ENCODE data around the gene SMYD3. TPM values are rescaled to one million over a fixed set of nuclear protein-coding genes. Genes with fewer than 3 reads are reported as not detected.
"Not testable (repeated sequence)": the region's sequence is repeated elsewhere in the genome, so short reads cannot be mapped to it uniquely, and the experiment has no call there.

Gene SMYD3
- total RNA-seq, 1 experiment from 2014 or later = 44.5 TPM

GRCh38 chr1:245842106-245842505, 665.0 kb downstream of the SMYD3 start:
- no peak for DNase-seq (ENCODE audit: low spot score)

- no peak for DNase-seq (ENCODE audit: low spot score)
Measured at GRCh38 chr1:245840971-245841370, 666.1 kb downstream of the SMYD3 start.

- peak; percentile 38 for DNase-seq (ENCODE audit: low spot score)
Measured at GRCh38 chr1:245837718-245838117, 669.4 kb downstream of the SMYD3 start.

DNA sequence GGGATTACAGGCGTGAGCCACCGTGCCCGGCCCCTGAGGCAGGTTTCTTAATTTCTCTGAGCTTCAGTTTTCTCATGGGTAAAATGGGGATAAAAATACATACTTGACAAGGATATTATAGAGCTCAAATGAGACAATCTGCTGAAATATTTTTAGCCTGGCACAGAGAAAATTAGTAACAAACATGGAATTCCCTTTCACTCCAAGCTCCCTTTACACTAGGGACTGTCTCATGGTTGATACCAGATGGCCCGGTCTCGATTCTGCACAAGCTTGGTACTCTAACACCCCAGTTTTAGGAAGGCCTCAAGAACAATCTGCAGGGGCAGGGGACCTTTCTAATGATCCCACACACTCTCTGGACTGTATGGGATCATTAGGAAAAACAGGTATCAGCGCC, 671.7 kb downstream of the SMYD3 start:
- DNase-seq (ENCODE audit: low spot score) = no peak

DNA sequence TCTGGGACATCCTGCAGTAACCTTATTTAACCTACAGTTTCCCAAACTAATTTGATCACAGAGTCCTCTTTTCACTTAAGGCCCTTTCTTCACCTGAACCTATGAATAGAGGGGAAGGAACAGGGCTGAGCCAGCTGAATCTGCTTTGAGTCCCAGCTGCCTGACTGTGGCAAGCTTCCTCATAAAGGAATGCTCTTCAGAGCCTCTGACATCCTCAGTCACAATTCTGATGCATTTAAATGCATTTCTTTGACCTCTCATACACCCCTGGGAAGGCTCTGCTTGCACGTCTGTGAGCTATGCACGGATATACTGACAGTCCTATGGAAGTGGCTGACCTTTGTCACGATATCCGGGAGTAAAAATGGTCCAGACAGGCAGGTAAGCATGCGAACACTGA, 673.1 kb downstream of the SMYD3 start:
- DNase-seq (ENCODE audit: low spot score) = no peak

DNA sequence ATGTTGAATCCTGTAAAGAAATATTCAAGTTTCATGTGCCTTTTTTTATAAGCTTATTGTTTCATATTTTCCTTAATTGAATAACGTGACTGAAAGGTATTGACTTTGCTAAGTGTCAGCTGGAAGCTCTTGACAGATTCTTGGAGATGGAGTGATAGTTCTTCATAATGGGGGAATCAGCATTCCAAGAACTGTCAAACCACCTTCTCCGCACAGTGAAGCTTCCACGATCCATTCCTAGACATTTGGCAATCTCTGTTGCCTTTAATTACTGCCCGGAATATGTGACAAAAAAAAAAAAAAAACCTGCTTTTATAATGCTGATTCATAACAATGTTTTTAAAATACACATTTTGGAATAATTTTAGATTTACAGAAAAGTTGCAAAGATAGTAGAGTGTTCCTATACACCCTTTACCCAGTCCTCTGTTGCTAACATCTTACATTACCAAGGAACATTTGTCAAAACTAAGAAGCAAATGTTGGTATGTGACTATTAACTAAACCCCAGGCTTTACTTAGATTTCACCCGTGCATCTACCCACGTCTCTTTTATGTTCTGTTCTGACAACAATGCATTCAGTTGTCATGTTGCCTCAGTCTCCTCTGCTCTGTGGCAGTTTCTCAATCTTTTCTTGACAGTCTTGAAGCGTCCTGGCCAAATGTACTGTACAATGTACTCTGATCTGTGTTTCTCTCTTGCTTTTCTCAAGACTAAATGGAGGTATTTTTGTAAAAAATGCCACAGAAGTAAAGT, 674.1 kb downstream of the SMYD3 start:
- DNase-seq (ENCODE audit: low spot score) = no peak

DNA sequence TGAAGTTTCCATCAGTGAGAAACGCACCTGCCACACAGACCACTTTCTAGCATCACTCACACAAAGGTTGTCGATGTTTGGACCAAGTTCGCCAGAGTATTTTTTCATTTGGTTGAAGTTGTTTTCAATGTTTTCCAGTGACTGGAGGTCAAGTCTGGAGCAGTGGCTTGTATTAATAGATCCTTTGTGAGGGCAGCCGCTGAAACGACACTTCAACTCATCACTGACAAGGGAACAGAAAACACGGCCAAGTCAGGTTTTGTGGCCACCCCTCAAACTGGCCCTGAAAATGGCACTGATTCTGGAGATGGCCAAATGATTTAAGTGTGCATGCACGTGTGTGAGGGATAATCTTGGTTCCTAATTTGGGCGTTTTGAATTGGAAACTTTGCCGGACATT, 675.6 kb downstream of the SMYD3 start:
- no peak for DNase-seq (ENCODE audit: low spot score)

DNA sequence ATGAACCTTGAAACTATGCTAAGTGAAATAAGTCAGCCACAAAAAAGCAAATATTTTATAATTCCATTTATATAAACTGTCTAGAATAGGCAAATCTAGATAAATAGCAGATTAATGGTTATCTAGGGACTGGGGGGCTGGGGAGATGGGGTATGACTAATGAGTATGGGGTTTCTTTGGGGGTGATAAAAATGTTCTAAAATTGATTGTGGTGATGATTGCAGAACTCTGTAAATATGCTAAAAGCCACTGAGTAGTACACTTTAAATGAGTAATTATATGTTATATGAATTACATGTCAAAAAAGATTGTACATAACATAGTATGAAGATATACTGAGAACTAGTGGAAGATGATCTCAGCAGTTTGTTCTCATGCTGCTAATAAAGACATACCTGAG, 677.3 kb downstream of the SMYD3 start:
- DNase-seq (ENCODE audit: low spot score) = no peak

DNA sequence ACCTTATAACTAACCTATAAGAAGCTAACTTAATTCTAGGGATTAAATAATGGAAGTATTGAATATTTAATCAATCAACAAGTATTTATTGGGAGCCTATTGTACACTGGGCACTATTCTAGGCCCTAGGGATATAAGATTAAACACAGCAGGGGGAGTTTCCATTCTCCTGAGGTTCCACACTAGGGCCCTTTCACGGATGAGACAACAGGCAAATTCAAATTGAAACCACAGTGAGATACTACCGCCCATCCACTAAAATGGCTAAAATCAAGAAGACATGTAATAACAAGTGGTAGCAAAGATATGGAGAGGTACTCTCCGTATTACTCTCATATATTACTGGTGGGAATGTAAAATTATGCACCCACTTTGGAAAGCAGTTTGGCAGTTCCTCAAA, 677.9 kb downstream of the SMYD3 start:
- no peak for DNase-seq (ENCODE audit: low spot score)

GRCh38 chr1:245827301-245827700, 679.8 kb downstream of the SMYD3 start:
- no peak for DNase-seq (ENCODE audit: low spot score)

DNA sequence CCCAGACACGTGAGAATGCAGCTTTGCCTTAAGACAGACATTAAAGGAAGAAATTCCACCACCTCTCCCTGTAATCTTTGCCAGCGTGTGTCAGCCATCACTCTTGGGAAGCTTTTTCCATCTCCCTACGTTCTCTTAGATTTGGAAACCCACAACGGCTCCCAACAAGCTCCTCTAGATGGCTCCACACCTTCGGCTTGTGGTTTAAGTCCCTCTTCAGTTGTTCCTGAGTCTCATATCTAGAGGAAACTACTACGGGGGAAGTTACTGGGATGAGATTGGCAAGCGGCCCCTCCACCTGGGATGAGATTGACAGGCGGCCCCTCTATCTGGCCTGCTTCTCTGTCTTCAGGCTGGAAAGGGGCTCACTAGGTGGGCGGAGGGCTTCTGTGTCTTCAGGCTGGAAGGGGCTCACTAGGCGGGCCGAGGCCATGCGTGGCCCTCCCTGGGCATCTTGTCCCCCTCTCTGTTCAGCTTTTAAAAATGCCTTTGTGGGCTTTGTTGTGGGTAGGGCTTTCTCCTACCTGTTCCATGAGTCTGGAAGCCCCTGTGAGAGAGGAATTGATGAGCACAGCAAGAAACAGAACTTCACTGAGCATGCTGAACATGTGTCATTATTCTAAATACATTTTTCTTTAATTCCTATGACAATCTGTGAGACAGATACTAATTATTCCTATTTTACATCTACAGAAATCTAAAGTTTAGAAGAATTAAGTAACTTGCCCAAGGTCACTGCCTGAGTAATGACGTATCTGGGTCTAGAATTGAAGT, 681.8 kb downstream of the SMYD3 start:
- DNase-seq (ENCODE audit: low spot score) = no peak

GRCh38 chr1:245823408-245824147, 683.5 kb downstream of the SMYD3 start:
- DNase-seq (ENCODE audit: low spot score) = no peak

- peak; percentile 95 for DNase-seq (ENCODE audit: low spot score)
Measured at GRCh38 chr1:245822996-245823395, 684.1 kb downstream of the SMYD3 start.

DNA sequence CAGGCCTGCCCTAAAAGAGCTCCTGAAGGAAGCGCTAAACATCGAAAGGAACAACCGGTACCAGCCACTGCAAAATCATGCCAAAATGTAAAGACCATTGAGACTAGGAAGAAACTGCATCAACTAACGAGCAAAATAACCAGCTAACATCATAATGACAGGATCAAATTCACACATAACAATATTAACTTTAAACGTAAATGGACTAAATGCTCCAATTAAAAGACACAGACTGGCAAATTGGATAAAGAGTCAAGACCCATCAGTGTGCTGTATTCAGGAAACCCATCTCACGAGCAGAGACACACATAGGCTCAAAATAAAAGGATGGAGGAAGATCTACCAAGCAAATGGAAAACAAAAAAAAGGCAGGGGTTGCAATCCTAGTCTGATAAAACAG, 688.7 kb downstream of the SMYD3 start:
- not testable (repeated sequence) for DNase-seq (ENCODE audit: low spot score)

DNA sequence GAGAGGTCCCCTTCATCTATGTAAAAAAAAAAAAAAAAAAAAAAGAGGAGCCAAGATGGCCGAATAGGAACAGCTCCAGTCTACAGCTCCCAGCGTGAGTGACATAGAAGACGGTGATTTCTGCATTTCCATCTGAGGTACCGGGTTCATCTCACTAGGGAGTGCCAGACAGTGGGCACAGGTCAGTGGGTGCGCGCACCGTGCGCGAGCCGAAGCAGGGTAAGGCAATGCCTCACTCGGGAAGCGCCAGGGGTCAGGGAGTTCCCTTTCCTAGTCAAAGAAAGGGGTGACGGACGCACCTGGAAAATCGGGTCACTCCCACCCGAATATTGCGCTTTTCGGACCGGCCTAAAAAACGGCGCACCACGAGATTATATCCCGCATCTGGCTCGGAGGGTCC, 690.6 kb downstream of the SMYD3 start:
- DNase-seq (ENCODE audit: low spot score) = not testable (repeated sequence)

GRCh38 chr1:245814651-245815050, 692.4 kb downstream of the SMYD3 start:
- no peak for DNase-seq (ENCODE audit: low spot score)

DNA sequence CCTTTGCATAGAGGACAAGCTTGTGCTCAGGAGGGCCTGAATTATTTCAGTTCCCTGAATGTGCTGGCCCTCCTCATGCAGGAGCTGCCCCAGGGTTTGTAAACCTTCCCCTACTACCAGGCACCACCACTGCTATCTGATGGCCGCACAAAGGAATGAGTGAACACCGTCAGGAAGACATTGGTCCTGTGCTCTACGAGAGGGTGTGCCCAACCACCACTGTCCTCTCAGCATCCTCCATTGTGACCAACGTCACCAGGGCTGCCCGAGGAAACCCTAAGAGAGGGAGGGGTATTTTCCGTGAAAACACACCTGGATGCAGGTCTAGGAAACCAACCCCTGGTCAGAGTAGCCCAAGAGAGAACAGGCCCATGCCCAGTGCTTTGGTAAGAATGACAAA, 694.8 kb downstream of the SMYD3 start:
- no peak for DNase-seq (ENCODE audit: low spot score)

- DNase-seq (ENCODE audit: low spot score) = no peak
Measured at GRCh38 chr1:245810789-245811337, 696.2 kb downstream of the SMYD3 start.

- no peak for DNase-seq (ENCODE audit: low spot score)
Measured at GRCh38 chr1:245810181-245810769, 696.8 kb downstream of the SMYD3 start.

DNA sequence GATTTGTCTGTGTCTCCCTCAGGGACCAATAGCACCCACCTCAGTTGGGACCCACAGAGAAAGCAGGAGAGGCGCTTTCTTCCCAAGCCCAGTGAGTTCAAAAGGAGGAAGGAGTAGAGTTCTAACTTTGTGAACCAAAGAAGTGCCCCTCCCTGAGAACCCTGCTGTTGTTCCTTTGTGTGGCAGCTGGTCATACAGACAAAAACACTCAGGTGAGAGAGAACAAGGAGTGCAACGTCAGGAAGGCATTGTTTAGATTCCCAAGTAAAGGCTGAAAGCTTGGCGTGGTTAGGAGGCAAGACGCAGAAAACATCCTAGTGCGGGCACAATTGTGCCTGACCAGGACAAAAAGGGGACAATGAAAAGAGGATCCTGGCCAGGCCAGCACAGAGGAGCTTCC, 697.7 kb downstream of the SMYD3 start:
- no peak for DNase-seq (ENCODE audit: low spot score)

GRCh38 chr1:245807954-245808719, 698.9 kb downstream of the SMYD3 start:
- no peak for DNase-seq (ENCODE audit: low spot score)

All from A172 (cell line).